Tracheal epithelial cell (primary cell): ENCODE results near the gene FAM110C. TPM values are rescaled to one million over a fixed set of nuclear protein-coding genes. Genes with fewer than 3 reads are reported as not detected.

ENCODE experiments used
- total RNA-seq: library from RNA; depleted of rRNA; stranded (reverse); fragments of >200 nt; gene quantifications from 2 replicates; pipeline ENCODE4 v1.2.1, GENCODE V29; 2014

FAM110C gene
- total RNA-seq, result 12.6 and 21.4 TPM in 2 replicates

GRCh38 chr2:46471-47345 lies at the start of gene FAM110C:
FAM110C (minus strand) TSS chr2:46505; CDS start chr2:46385, 120 bp downstream.

Other genes starting within 250 kb of the FAM110C start
- gene SH3YL1, start 217.5 kb upstream of the FAM110C start, total RNA-seq, result 50.4 and 135 TPM in 2 replicates
- gene ACP1, start 218.4 kb upstream of the FAM110C start, total RNA-seq, result 73.5 and 81.4 TPM in 2 replicates
- gene ALKAL2, start 241.6 kb upstream of the FAM110C start, total RNA-seq, result 2.2 TPM in 1 of 2 replicates, not detected in the other